Peyer's patch (tissue), 4 donors: ENCODE data around the gene ITSN1.
A peak's percentile ranks its signal among the peaks of the same experiment; 100 is the strongest.

Experiments
- CTCF ChIP-seq, 6 experiments: fragments of 450-650 bp in 4 of 6; fragments of 200-600 bp in 2 of 6; sonication (generic) in 1 of 6; IDR thresholded peaks; one replicate each; pipeline ENCODE4 v1.5.1; 2017 to 2019; ENCODE audit warnings: antibody characterized with exemption in 6 of 6, mild to moderate bottlenecking in 3 of 6, moderate library complexity in 1 of 6
- POLR2A ChIP-seq, 2 donors: fragments of 450-650 bp; IDR thresholded peaks; one replicate each; pipeline ENCODE4 v1.5.1; 2017; ENCODE audit warnings: antibody characterized with exemption in 2 of 2, mild to moderate bottlenecking in 2 of 2, moderate library complexity in 2 of 2

- TF ChIP-seq CTCF (IDR thresholded peaks at IDR 0.05) (peak in 3 of 6 experiments; percentile 10 to 14 (median 11)), POLR2A (IDR thresholded peaks at IDR 0.05) (peak; percentile 84 to 94)
Measured at GRCh38 chr21:33915368-33916199, 273.3 kb downstream of the ITSN1 start, which contains the start of gene ATP5PO.
